A673 (cell line): ENCODE measurements around the gene CPXM2.

ENCODE experiments used
- EZH2 ChIP-seq: fragments of 200-600 bp; sonication (generic); IDR thresholded peaks from 2 replicates; pipeline ENCODE4 v1.6.1; 2017; ENCODE audit warnings: borderline replicate concordance, low read depth, mild to moderate bottlenecking, mixed read lengths, antibody characterized with exemption, low read length; ENCODE audit not compliant: poor library complexity, severe bottlenecking
- TF ChIP-seq, protein P1 (sequence below): fragments of 300-800, 200-600 bp; sonication (generic); conservative IDR thresholded peaks from 2 replicates; pipeline ENCODE4 v1.5.1; 2017; ENCODE audit warnings: low read depth, mild to moderate bottlenecking, antibody characterized with exemption, low read length, moderate library complexity, mixed read lengths

GRCh38 chr10:123704812-123705211 lies 186.8 kb downstream of the CPXM2 start:
- TF ChIP-seq, protein P1, sequence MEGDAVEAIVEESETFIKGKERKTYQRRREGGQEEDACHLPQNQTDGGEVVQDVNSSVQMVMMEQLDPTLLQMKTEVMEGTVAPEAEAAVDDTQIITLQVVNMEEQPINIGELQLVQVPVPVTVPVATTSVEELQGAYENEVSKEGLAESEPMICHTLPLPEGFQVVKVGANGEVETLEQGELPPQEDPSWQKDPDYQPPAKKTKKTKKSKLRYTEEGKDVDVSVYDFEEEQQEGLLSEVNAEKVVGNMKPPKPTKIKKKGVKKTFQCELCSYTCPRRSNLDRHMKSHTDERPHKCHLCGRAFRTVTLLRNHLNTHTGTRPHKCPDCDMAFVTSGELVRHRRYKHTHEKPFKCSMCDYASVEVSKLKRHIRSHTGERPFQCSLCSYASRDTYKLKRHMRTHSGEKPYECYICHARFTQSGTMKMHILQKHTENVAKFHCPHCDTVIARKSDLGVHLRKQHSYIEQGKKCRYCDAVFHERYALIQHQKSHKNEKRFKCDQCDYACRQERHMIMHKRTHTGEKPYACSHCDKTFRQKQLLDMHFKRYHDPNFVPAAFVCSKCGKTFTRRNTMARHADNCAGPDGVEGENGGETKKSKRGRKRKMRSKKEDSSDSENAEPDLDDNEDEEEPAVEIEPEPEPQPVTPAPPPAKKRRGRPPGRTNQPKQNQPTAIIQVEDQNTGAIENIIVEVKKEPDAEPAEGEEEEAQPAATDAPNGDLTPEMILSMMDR = no peak
- TF ChIP-seq EZH2 = no peak
